Subcutaneous adipose tissue (tissue), 4 donors: Measurements from ENCODE around the gene CBX8. TPM values are rescaled to one million over a fixed set of nuclear protein-coding genes. Genes with fewer than 3 reads are reported as not detected.

ENCODE experiments used
- CTCF ChIP-seq: fragments of 450-650 bp; IDR thresholded peaks from one replicate; pipeline ENCODE4 v1.5.1; 2016; ENCODE audit warnings: low read depth, mild to moderate bottlenecking, control low read depth, antibody characterized with exemption, moderate library complexity
- total RNA-seq, 4 donors: library from RNA; depleted of rRNA; stranded (reverse); fragments of >200 nt; gene quantifications; one replicate each; pipeline ENCODE4 v1.1.0, GENCODE V29; 2016

CBX8 gene
- total RNA-seq, 4 donors from 2014 or later = 0.68 to 3.6 (median 1.5) TPM

DNA sequence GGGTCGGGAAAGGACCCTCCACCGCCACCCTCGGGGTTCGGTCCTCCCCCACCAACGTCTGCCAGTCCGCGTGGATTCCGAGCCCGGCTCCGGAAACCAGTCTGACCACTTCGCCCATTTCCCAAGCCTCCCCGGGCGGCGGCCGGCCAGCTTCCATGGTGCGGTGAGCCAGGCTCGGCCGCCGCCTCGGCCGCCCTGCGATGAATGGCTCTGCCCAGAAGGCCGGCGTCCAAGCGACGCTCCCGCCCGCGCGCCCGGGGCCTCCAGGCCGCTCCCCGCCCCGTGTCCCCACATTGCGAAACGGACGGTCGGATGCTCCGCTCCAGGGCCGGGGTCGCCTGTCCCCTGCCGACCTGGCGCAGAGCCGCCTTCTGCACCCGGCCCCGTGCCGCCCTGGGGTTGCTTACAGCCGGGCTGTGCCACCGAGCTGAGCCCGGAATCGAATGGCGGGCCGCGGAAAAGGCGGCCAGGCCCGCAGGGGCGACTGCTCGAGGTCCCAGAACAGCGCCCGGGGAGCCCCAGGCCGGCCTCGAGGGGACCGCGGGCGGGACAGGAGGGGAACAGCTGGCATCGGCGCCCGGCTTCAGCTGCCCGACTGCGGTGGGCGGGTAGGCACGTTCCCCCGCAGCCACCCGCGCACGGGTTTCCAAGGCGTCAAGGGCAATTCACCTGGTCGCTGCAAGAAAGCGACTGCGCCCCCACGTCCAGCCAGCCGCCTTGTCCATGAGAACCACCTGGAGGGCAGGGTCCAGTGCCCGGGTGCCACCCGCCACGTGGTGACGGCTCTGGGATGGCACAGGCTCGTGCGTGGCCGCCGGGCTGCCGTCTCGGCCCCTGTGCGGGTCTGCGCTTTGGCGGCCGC lies 18.3 kb upstream of the CBX8 start:
- TF ChIP-seq CTCF = no peak

GRCh38 chr17:79814127-79814973 lies 17.5 kb upstream of the CBX8 start:
- no peak for TF ChIP-seq CTCF

DNA sequence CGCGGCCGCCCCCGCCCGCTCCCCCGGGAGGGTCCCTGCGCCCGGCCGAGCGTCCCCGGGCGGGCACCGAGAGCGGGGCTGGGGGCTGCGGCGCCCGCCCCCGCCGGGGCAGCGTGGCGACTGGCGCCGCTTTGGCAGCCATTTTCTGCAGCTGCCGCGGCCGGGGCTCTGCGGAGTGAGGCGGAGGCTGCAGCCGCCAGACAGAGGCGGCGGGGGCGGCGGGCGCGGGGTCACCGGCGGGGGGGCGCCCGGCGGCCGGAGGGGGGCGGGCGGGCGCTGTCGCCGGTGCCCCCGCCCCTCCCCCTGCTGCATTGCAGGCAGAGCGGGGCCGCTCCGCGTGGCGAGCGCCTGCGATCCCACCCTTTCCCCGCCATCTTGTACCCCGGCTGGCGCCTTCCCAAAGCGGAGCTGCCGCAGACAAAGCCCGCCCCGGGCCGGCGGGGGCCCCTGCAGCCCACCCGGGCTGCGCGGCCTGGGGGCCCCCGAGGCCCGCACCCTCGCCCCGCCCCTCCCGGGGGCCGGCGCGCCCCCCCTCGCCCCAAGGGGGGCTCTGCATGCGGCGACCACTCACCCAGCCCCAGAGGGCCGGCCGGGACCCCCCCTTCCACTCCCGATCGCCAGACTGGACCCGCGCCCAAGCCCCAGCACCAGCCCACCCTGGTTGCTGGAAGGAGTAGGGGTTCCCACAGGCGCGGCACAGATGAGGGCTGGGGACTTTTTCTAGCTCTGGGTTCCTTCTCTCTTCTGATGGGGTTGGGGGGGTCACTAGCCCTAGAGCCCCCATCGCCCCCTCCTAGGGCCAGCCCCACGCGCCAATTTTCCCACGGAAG lies 16.6 kb upstream of the CBX8 start:
- TF ChIP-seq CTCF = no peak

GRCh38 chr17:79812353-79813258 lies 15.7 kb upstream of the CBX8 start:
- no peak for TF ChIP-seq CTCF

- no peak for TF ChIP-seq CTCF
Observed at GRCh38 chr17:79811868-79812352, 15.0 kb upstream of the CBX8 start.

GRCh38 chr17:79811011-79811867 lies 14.4 kb upstream of the CBX8 start:
- no peak for TF ChIP-seq CTCF
